RWPE2 (cell line): ENCODE data around the gene INVS.

Experiments
- ATAC-seq: fragments of 200-7000 bp; cut with Tn5 transposase; 3 replicates; pipeline ENCODE4 v1.9.1; 2021; ENCODE audit warnings: low read depth
- DNase-seq: peaks from one replicate; pipeline ENCODE4 v3.0.0-alpha.2; 2020; ENCODE audit warnings: low spot score
- H3K27ac ChIP-seq: fragments of 450-650 bp; 2 replicates; pipeline ENCODE4 v1.5.1; 2017; ENCODE audit warnings: mild to moderate bottlenecking; ENCODE audit not compliant: poor library complexity, severe bottlenecking
- H3K27me3 ChIP-seq: fragments of 250-450 bp; sonication (Bioruptor Pico); 2 replicates; pipeline ENCODE4 v1.5.1; 2021; ENCODE audit warnings: mild to moderate bottlenecking, moderate library complexity; ENCODE audit not compliant: insufficient read depth, poor library complexity, severe bottlenecking
- H3K36me3 ChIP-seq: fragments of 250-450 bp; sonication (Bioruptor Pico); 2 replicates; pipeline ENCODE4 v1.5.1; 2020; ENCODE audit warnings: low read depth, mild to moderate bottlenecking, moderate library complexity
- H3K4me1 ChIP-seq: fragments of 250-450 bp; sonication (Bioruptor Pico); 2 replicates; pipeline ENCODE4 v1.5.1; 2021; ENCODE audit warnings: mild to moderate bottlenecking, moderate library complexity; ENCODE audit not compliant: insufficient read depth, poor library complexity, severe bottlenecking
- H3K4me3 ChIP-seq: fragments of 250-450 bp; sonication (Bioruptor Pico); 2 replicates; pipeline ENCODE4 v1.5.1; 2021; ENCODE audit warnings: mild to moderate bottlenecking, moderate library complexity; ENCODE audit not compliant: severe bottlenecking
- H3K9me3 ChIP-seq: fragments of 250-450 bp; sonication (Bioruptor Pico); 2 replicates; pipeline ENCODE4 v1.5.1; 2021; ENCODE audit warnings: mild to moderate bottlenecking, moderate library complexity; ENCODE audit not compliant: severe bottlenecking
- CTCF ChIP-seq: fragments of 450-650 bp; IDR thresholded peaks from one replicate; pipeline ENCODE4 v1.5.1; 2017; ENCODE audit warnings: mild to moderate bottlenecking, moderate library complexity; ENCODE audit not compliant: poor library complexity, severe bottlenecking

The INVS gene

GRCh38 chr9:100099722-100100042 is 639 bp downstream of the INVS start:
- Histone ChIP-seq H3K4me3 (peak overlapping the region; percentile 74), H3K36me3 (peaks cover 19% of the 10 kb centered on the region), H3K27me3 (no peaks in the 10 kb centered on the region), H3K4me1 (peaks cover 8% of the 10 kb centered on the region), H3K27ac (peak overlapping the region; percentile 45), H3K9me3 (no peaks in the 10 kb centered on the region)
- TF ChIP-seq CTCF: no peak
- DNase-seq (no peak), ATAC-seq (peak; percentile 2; the same call in 2 of the 3 replicates)

GRCh38 chr9:100100146-100100667 is 1.2 kb downstream of the INVS start:
- DNase-seq (no peak), ATAC-seq (no peak)
- peaks cover 24% of the 10 kb centered on the region for H3K36me3 ChIP-seq
- peak overlapping the region; percentile 45 for H3K27ac ChIP-seq
- no peaks in the 10 kb centered on the region for H3K27me3 ChIP-seq
- H3K4me1 ChIP-seq: peaks cover 8% of the 10 kb centered on the region
- no peak for TF ChIP-seq CTCF
- no peaks in the 10 kb centered on the region for H3K9me3 ChIP-seq
- H3K4me3 ChIP-seq: peak overlapping the region; percentile 74

GRCh38 chr9:100101608-100102007 is 2.6 kb downstream of the INVS start:
- no peak for ATAC-seq
- Histone ChIP-seq H3K36me3 (peaks cover 38% of the 10 kb centered on the region), H3K27ac (no peak overlapping the region), H3K9me3 (no peaks in the 10 kb centered on the region), H3K27me3 (no peaks in the 10 kb centered on the region), H3K4me1 (peaks cover 8% of the 10 kb centered on the region), H3K4me3 (no peak overlapping the region)
- no peak for DNase-seq
- TF ChIP-seq CTCF: no peak

GRCh38 chr9:100104314-100104713 is 5.3 kb downstream of the INVS start:
- ATAC-seq (peak; percentile 53), DNase-seq (no peak)

More at GRCh38 chr9:100104314-100104713, 5.3 kb downstream of the INVS start:
- Histone ChIP-seq H3K27ac (peak overlapping the region; percentile 36), H3K4me1 (no peaks in the 10 kb centered on the region), H3K36me3 (peaks cover 65% of the 10 kb centered on the region), H3K9me3 (no peaks in the 10 kb centered on the region), H3K27me3 (no peaks in the 10 kb centered on the region), H3K4me3 (no peak overlapping the region)
- TF ChIP-seq CTCF: no peak
